Chondrocyte (in vitro differentiated cells): ENCODE measurements around the gene PIP5K1C. TPM values are rescaled to one million over a fixed set of nuclear protein-coding genes. Genes with fewer than 3 reads are reported as not detected.

Source experiments
- DNase-seq: peaks from one replicate; pipeline ENCODE4 v3.0.0; 2021; ENCODE audit warnings: mixed read lengths, low spot score
- H3K27ac Mint-ChIP-seq: one replicate; pipeline ENCODE4 v1.8.0; 2021; ENCODE audit warnings: mild to moderate bottlenecking, moderate library complexity, mixed read lengths; ENCODE audit not compliant: unreplicated experiment
- H3K27me3 Mint-ChIP-seq: 2 replicates; pipeline ENCODE4 v1.8.0; 2021; ENCODE audit warnings: low read depth, mixed read lengths
- H3K36me3 Mint-ChIP-seq: 2 replicates; pipeline ENCODE4 v1.8.0; 2021; ENCODE audit warnings: low read depth, mixed read lengths
- H3K4me1 Mint-ChIP-seq: 2 replicates; pipeline ENCODE4 v1.8.0; 2021; ENCODE audit warnings: low read depth, mild to moderate bottlenecking, mixed read lengths
- H3K4me3 Mint-ChIP-seq: one replicate; pipeline ENCODE4 v1.8.0; 2021; ENCODE audit warnings: mild to moderate bottlenecking, moderate library complexity, mixed read lengths; ENCODE audit not compliant: unreplicated experiment
- H3K9me3 Mint-ChIP-seq: 2 replicates; pipeline ENCODE4 v1.8.0; 2021; ENCODE audit warnings: low read depth, mixed read lengths
- total RNA-seq: library from RNA; stranded (reverse); gene quantifications from 3 replicates; pipeline ENCODE4 v1.2.1, GENCODE V29; 2021
- TF ChIP-seq, protein P1 (sequence below): fragments of 200-600 bp; sonication (generic); IDR thresholded peaks from 2 replicates; pipeline ENCODE4 v1.5.0; 2021; ENCODE audit warnings: antibody characterized with exemption, mild to moderate bottlenecking, moderate library complexity

Gene PIP5K1C
- total RNA-seq, 1 donor from 2014 or later, result 81.0 TPM

- H3K36me3 Mint-ChIP-seq, result no peaks in the 10 kb centered on the region
- peak overlapping the region; percentile 92 for H3K4me3 Mint-ChIP-seq
- H3K27me3 Mint-ChIP-seq, result no peaks in the 10 kb centered on the region
- no peaks in the 10 kb centered on the region for H3K9me3 Mint-ChIP-seq
- peaks cover 28% of the 10 kb centered on the region for H3K4me1 Mint-ChIP-seq
- peak overlapping the region; percentile 91 for H3K27ac Mint-ChIP-seq
- TF ChIP-seq, protein P1, sequence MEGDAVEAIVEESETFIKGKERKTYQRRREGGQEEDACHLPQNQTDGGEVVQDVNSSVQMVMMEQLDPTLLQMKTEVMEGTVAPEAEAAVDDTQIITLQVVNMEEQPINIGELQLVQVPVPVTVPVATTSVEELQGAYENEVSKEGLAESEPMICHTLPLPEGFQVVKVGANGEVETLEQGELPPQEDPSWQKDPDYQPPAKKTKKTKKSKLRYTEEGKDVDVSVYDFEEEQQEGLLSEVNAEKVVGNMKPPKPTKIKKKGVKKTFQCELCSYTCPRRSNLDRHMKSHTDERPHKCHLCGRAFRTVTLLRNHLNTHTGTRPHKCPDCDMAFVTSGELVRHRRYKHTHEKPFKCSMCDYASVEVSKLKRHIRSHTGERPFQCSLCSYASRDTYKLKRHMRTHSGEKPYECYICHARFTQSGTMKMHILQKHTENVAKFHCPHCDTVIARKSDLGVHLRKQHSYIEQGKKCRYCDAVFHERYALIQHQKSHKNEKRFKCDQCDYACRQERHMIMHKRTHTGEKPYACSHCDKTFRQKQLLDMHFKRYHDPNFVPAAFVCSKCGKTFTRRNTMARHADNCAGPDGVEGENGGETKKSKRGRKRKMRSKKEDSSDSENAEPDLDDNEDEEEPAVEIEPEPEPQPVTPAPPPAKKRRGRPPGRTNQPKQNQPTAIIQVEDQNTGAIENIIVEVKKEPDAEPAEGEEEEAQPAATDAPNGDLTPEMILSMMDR, result no peak
- DNase-seq, result no peak
These were observed 1.1 kb downstream of the PIP5K1C start for GRCh38 chr19:3698974-3699740.

GRCh38 chr19:3698386-3698950 is 1.8 kb downstream of the PIP5K1C start:
- Mint-ChIP-seq H3K27ac (peak overlapping the region; percentile 36), H3K4me3 (peak overlapping the region; percentile 49), H3K9me3 (no peaks in the 10 kb centered on the region), H3K27me3 (no peaks in the 10 kb centered on the region), H3K4me1 (peaks cover 28% of the 10 kb centered on the region), H3K36me3 (no peaks in the 10 kb centered on the region)
- TF ChIP-seq, protein P1, result no peak
- no peak for DNase-seq

- DNase-seq, result no peak
- H3K27me3 Mint-ChIP-seq, result no peaks in the 10 kb centered on the region
- no peaks in the 10 kb centered on the region for H3K36me3 Mint-ChIP-seq
- H3K4me1 Mint-ChIP-seq, result peaks cover 30% of the 10 kb centered on the region
- TF ChIP-seq, protein P1, result no peak
- H3K4me3 Mint-ChIP-seq, result peak overlapping the region; percentile 49
- H3K27ac Mint-ChIP-seq, result peak overlapping the region; percentile 36
- H3K9me3 Mint-ChIP-seq, result no peaks in the 10 kb centered on the region
These were observed 2.4 kb downstream of the PIP5K1C start for GRCh38 chr19:3697671-3698385.

DNA sequence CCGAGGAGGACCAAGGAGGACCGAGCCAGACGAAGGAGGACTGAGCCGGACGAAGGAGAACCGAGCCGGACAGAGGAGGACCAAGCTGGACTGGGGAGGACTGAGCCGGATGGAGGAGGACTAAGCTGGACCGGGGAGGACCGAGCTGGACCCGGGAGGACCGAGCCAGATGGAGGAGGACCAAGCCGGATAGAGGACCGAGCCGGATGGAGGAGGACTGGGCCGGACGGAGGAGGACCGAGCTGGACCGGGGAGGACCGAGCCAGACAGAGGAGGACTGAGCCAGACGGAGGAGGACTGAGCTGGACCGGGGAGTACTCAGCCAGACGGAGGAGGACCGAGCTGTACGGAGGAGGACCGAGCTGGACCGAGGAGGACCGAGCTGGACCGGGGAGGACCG is 3.2 kb downstream of the PIP5K1C start:
- no peaks in the 10 kb centered on the region for H3K27me3 Mint-ChIP-seq
- TF ChIP-seq, protein P1, result no peak
- H3K36me3 Mint-ChIP-seq, result no peaks in the 10 kb centered on the region
- no peak overlapping the region for H3K27ac Mint-ChIP-seq
- no peak for DNase-seq
- no peaks in the 10 kb centered on the region for H3K9me3 Mint-ChIP-seq
- H3K4me1 Mint-ChIP-seq, result peaks cover 35% of the 10 kb centered on the region
- H3K4me3 Mint-ChIP-seq, result no peak overlapping the region

GRCh38 chr19:3696660-3696995 is 3.6 kb downstream of the PIP5K1C start:
- Mint-ChIP-seq H3K4me1 (peaks cover 36% of the 10 kb centered on the region), H3K4me3 (no peak overlapping the region)

More at GRCh38 chr19:3696660-3696995, 3.6 kb downstream of the PIP5K1C start:
- TF ChIP-seq, protein P1, result no peak
- Mint-ChIP-seq H3K36me3 (no peaks in the 10 kb centered on the region), H3K27me3 (no peaks in the 10 kb centered on the region), H3K9me3 (no peaks in the 10 kb centered on the region), H3K27ac (no peak overlapping the region)
- no peak for DNase-seq
